ENCODE data around the gene LRP1.
A peak's percentile ranks its signal among the peaks of the same experiment; 100 is the strongest.

The LRP1 gene

DNA sequence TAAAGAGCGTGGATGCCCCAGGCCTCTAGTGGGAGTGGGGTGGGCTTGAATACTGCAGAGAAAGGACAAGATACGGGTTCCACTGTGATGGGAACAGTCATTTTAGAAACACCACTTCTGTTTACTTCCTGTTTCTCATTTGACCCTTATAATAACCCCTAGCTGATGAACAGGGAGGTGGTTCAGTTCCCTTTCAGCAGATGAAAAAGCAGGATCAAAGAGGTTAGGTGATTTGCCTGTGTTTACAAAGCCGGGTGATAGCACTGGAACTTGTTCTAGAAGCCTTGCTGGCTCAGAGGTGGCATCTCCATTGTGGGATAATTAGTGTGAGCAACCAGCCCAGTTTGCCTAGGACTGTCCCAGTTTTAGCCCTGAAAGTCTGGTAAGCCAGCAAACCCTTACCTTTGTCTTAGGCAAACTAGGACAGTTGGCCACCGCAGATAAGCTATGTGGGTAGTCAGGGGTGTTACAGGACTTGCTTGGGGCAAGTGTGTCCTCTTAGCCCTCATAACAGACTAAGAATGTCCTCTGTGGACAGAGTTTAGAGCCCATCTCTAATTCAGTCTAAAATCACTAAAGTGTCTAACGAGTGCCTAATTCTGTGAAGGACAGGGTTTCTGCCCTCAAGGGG lies 26.6 kb downstream of the LRP1 start:
- DNase-seq (ENCODE audit: low read depth), result no peak

DNA sequence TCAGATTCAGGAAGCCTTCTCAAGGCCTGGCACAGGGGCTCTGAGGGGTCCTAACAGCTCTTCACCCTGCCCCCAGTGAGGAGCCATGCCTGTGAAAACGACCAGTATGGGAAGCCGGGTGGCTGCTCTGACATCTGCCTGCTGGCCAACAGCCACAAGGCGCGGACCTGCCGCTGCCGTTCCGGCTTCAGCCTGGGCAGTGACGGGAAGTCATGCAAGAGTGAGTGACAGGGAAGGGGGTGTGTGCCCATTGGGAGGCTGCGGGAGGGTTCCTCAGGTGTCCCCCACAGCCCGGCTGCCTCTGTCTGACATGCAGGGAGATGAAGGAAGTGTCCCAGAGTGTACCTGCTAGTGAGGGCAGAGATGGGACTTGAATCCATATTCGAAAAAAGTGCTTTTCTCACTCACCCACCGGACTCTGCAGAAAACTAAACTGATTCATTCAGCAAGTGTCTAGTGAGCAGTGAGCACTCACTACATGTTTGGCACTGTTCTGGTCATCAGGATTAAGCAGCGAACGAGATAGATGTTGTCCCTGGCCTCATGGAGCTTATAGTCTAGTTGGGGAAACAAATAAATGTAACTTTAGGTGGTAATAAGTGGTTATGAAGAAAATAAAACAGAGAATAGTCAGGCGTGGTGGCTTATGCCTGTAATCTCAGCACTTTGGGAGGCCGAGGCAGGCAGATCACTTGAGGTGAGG lies 28.6 kb downstream of the LRP1 start:
- no peak for DNase-seq (ENCODE audit: low read depth)

DNA sequence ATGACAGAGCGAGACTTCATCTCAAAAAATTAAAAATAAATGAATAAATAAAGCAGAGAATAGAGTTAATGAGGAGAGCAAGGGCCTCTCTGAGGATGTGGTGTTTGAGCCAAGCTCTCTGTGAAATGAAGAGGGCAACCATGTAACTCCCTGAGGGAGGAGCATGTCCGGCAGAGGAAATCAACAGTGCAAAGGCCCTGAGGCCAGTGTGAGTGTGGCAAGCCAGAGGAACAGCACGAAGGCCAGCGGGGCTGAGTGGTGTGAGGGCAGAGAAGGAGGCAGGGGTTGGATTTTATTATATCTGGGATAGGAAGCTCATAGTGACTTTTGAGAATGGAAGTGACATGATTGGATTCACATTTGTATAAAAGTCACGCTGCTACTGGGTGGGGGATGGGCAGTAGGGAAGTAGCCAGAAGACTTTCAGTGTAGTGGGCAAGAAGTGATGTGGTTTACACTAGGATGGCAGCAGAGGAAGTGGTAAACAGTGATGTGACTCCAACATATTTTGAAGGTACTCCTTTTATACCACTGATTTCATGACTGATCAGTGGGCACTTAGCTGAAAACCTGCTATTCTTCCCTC lies 29.4 kb downstream of the LRP1 start:
- no peak for DNase-seq (ENCODE audit: low read depth)

DNA sequence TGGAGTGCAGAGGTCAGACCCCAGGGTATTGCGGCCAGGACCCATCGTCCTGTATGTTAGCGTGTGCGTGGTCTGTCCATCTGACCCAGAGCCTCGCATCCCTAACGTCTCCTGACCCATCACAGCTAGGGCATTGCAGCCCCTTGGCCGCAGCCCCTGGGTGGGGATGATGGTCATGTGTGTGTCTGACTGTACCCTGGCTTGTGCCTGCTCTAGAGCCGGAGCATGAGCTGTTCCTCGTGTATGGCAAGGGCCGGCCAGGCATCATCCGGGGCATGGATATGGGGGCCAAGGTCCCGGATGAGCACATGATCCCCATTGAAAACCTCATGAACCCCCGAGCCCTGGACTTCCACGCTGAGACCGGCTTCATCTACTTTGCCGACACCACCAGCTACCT lies 29.9 kb downstream of the LRP1 start:
- DNase-seq (ENCODE audit: low read depth), result no peak

DNA sequence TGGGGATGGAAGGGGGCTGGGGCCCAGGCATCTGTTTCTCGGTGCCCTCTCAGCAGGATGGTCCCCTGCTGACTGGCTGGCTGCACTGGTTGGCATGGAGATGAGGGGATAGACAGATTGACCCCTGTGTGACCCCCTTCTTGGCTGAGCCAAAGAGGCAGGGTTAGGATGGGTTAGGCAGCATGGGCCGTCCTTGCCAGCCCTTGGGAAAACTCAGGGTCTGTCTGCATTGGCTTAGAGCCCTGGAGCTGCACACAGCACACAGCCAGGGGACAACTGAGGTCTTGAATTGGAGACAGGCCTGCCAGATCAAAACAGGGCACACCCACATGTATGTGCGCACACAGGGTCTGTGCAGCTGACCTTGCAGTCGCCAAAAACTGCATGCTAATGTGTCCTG lies 30.4 kb downstream of the LRP1 start:
- no peak for DNase-seq (ENCODE audit: low read depth)

DNA sequence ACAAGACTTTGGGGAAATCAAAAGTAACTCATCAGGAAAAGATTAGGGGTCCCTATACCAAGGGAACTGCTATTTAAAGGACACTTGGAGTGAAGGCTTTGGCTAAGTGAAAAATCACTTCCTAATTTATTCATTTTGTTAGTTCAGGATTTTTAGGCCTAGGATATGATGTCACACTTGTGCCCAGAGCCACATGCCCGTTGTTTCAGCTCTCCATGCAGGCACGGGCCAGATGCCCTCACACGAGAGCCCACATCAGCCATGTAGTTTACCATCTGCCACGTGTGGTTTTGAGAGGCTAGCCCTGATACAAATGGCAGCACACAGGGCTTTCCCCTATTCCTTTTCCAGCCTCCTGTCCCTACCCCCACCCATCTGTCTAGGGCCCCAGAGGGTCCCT lies 31.0 kb downstream of the LRP1 start:
- DNase-seq (ENCODE audit: low read depth), result no peak

DNA sequence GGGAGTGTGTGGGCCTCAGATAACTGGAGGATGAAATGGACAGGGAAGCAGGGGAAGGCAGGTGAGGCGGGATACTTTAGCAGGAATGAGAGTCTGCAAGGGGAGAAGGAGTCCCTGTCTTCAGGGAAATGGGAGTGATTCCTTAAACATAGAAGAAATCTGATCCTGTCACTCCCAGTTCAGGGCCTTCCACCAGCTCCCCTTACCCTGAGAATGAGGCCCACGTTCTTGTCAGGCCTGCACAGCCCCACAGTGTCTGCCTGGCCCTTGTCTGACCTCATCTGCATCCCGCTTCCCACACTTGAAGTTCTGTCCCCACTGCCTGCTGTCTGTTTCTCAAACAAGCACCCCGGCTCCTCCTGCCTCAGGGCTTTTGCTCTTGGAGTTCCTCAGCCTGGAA lies 31.8 kb downstream of the LRP1 start:
- no peak for DNase-seq (ENCODE audit: low read depth)

DNA sequence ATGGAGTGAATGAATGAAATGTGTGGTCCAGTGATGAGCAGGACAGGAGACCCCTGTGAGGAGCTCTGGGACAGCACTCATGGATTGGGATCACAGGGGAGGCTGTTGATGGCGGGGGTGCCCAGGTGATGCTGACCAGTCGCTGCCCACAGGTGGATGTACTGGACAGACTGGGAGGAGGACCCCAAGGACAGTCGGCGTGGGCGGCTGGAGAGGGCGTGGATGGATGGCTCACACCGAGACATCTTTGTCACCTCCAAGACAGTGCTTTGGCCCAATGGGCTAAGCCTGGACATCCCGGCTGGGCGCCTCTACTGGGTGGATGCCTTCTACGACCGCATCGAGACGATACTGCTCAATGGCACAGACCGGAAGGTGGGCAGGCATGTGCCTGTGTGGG lies 32.5 kb downstream of the LRP1 start:
- DNase-seq (ENCODE audit: low read depth), result no peak

DNA sequence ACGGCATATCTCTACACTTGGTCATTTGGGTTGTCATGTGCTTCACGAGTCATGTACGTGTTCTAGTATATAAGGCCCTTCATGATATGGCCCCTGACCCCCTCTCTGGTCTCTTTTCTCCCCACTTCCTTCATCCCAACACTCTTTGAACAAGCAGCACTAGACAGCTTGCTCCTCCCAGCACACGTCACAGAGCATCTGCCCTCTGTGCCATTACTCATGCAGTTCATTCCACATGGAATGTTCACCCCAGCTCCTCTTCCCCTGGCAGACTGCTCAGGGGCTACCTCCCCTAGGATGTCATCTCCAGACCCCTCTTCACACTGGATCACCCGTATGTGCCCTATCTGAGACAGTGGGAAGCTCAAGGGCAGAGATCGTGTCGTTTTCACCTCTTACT lies 33.2 kb downstream of the LRP1 start:
- no peak for DNase-seq (ENCODE audit: low read depth)

DNA sequence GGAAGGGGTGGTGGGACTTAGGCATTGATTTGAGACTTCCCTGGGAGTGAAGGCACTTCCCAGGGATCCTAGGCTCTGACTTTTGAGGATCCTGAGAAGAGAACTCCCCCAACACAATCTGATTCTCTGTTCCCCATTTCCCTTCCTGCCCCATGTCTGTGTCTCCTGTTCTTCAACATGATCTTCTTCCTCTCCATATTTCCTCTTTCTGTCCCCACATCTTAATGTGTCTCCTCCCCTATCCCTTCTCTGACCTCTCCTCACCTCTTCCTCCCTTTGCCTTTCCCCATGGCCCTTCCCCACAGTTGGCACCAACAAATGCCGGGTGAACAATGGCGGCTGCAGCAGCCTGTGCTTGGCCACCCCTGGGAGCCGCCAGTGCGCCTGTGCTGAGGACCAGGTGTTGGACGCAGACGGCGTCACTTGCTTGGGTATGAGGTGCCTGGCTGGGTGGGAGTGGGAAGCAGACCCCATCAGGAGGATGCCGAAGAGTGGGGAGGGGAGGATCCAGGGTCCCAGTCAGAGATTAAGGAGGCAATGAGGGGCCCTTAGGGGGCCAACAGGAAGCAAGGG lies 34.4 kb downstream of the LRP1 start:
- no peak for DNase-seq (ENCODE audit: low read depth)

DNA sequence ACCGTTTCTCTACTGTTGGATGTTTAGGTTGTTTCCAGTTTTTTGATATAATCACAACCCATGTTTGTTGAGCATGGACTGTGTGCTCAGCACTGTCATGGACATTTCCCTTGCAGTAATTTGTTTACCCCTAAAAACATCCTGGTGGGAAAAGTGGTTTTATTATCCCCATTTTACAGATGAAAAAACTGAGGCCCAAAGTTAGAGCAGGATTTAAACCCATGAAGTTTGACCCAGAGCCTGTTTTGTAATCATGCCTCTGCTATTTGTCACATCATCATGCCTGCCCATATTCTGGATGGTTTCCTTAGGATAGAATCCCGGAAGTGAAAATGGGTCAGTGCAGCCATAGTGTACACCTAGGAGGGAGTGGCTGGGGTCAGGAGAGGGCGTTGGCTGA lies 36.2 kb downstream of the LRP1 start:
- no peak for DNase-seq (ENCODE audit: low read depth)

DNA sequence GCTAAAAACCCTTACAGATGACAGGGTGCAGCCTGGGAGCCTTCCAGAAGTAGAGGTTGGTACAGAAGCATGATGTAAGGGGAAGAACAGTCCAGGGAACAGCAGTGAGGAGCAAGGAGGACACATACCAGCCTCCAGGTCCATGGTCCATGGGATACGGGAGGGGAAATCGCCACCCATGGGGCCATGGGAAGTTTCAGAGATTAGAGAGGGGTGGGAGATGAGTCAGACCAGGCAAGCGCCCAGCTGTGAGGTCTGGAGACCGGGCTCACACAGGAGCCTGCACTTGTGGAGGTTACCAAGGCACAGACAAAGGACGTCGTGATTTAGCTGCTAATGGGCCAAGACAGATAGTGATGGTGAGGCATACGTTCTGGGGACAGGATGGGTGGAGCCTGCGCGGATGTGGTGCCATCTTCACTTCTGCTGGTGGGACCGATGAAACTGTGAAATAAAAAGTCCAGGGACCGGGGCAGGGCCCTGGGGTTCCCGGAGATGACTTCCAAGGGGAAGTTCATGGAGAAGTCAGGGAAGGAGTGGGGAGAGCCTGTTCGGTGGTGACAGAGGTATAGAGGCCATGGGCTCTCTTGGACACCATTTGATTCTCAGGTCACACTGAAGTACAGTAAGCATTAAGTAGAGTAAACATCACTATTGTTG lies 36.8 kb downstream of the LRP1 start:
- no peak for DNase-seq (ENCODE audit: low read depth)

DNA sequence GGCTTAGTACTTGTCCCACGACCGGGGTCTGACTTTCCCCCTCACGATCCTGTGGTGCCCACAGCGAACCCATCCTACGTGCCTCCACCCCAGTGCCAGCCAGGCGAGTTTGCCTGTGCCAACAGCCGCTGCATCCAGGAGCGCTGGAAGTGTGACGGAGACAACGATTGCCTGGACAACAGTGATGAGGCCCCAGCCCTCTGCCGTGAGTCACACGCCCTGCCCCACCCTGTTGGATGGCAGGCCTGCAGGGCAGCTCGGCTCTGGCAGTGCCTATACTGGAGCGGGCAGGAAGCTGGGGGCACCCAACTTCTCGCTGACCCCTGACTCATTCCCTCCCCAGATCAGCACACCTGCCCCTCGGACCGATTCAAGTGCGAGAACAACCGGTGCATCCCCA lies 37.5 kb downstream of the LRP1 start:
- DNase-seq (ENCODE audit: low read depth), result no peak

DNA sequence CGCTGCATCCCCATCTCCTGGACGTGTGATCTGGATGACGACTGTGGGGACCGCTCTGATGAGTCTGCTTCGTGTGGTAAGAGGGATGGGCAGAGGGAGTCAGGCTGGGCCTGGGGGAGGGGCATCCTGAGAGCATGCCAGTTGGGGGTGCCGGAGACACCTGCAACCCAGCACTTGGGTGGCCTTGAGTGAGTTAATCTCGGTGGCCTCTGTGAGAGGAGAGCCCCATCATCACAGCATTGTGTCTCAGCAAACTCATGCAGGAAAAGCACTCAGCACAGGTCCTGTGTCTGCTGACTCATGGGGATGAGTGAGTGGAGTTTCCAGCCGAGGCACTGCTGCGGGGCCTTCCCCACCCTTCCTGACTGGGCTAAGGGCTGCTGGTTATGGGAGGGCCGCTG lies 38.7 kb downstream of the LRP1 start:
- DNase-seq (ENCODE audit: low read depth), result peak; percentile 53

DNA sequence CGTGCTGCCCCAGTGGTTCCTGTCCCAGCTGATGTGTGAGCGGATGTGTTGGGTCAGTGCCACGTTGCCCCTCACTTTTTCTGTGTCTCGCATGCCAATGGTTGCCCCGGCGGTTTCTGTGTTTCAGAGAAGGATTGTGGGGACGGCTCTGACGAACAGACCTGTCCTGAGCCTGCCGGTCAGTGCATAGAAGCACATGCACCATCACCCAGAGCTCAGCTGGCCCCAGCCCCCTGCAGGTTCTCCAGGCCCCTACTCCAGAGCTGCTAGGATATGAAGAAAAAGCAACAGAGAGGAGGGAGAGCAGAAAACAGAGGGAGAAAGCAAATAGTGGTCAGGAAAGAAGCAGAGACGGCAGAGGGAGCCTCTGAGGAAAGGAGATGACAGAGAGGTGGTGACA lies 39.8 kb downstream of the LRP1 start:
- no peak for DNase-seq (ENCODE audit: low read depth)

DNA sequence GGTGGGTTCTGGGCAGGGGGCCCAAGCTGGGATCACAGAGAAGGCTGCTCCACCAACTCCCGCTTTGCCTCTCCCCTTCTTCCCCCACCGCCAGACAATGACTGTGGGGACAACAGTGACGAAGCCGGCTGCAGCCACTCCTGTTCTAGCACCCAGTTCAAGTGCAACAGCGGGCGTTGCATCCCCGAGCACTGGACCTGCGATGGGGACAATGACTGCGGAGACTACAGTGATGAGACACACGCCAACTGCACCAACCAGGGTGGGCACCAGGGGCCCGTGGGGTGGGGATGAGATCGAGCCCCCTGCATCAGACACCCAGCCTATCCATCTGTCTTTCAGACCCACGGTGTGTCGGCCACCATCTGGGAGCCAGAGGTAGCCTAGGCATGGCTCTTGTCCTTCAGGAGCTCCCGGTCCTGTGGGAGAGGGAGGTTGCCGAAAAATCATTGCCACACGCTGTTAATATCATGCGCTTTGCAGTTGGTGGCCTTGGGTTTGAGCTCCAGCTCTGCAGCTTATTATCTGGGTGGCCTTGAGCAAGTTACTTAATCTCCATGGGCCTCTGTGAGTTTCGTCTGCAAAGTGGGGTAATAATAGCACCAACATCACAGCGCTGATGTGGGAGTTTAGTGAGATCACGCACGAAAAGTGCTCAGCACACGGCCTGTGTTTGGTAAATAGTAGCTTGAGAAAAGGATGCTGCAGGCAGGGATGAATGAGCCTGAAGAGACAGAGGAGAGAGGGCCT lies 40.9 kb downstream of the LRP1 start:
- no peak for DNase-seq (ENCODE audit: low read depth)

DNA sequence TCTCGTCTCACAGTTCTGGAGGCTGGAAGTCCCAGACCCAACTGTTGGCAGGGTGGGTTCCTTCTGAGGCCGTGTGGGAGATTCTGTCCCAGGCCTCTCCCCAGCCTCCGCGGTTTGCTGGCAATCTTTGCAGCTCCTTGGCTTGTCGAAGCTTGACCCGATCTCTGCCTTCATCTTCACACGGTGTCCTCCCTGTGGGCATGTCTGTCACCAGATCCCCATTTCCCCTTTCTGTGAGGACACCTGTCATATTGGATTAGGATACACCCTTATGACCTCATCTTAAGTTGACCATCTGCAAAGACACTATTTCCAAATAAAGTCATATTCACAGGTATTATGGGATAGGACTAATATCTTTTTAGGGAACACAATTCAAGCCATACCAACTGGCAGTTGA lies 41.7 kb downstream of the LRP1 start:
- DNase-seq (ENCODE audit: low read depth), result no peak

DNA sequence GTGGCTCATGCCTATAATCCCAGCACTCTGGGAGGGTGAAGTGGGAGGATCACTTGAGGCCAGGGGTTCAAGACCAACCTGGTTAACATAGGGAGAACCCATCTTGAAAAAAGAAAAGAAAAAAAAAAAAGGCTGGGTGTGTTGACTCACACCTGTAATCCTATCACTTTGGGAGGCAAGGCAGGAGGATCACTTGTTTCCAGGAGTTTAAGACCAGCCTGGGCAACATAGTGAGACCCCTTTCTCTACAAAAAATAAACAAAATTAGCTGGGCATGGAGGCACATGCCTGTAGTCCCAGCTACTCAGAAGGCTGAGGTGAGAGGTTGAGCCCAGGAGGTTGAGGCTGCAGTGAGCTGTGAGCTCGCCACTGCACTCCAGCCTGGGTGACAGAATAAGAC lies 42.1 kb downstream of the LRP1 start:
- DNase-seq (ENCODE audit: low read depth), result no peak

DNA sequence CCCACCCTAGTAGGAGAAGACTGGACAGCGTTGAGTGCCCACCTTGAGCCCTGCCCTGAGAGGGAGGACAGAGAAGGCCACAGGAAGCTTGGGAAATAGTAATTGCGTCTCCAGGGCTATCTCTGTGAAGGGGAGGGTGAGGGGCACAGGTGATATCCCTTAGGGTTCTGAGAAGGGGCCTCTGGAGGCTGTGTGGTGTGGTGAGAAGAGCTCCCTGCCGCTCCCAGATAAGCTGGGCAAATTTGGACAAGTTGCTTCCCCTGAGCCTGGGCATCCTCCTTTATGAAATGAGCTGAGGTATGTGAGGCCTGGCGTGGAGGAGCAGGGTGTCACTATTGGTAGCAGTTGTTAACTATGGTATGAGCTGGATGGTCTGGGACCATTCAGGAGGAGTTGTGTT lies 42.6 kb downstream of the LRP1 start:
- no peak for DNase-seq (ENCODE audit: low read depth)

DNA sequence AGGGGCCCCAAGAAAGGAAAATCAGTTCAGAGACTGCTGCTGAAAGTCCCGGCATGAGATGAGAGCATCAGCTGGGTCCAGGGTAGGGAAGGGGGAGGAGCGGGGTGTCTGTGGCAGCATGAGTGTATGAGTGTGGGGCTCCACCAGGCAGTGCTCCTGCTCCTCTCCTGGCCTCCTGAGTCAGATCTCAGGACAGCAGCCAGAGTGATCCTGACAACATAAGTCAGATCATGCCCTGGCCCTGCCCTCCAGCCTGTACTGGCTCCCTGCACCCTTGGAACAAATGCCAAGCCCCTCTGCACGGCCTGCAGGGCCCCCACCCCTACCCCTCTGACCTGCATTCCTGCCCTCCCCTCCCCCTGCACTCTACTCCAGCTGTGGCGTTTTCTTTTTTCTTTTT lies 43.4 kb downstream of the LRP1 start:
- DNase-seq (ENCODE audit: low read depth), result peak; percentile 47

DNA sequence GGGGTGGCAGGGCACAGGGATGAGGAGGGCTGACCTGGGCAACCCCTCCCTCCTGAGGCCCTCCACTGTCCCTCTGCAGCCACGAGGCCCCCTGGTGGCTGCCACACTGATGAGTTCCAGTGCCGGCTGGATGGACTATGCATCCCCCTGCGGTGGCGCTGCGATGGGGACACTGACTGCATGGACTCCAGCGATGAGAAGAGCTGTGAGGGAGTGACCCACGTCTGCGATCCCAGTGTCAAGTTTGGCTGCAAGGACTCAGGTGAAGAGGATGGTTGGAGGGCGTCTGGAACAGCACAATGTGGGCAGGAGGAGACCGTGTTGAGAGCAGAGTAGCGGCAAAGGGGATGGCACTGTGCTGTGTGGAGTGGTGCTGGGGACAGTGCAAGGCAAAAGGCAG lies 44.8 kb downstream of the LRP1 start:
- no peak for DNase-seq (ENCODE audit: low read depth)

DNA sequence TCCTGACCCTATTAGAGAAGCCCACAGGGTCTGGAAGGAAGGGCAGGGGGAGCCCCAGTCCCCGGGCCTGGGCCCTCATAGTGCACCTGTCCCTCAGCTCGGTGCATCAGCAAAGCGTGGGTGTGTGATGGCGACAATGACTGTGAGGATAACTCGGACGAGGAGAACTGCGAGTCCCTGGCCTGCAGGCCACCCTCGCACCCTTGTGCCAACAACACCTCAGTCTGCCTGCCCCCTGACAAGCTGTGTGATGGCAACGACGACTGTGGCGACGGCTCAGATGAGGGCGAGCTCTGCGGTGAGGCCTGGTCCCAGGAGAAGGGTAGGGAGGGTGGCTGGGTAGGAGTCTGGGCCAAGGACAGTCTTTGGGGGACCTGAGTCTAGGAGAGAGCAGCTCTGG lies 45.4 kb downstream of the LRP1 start:
- no peak for DNase-seq (ENCODE audit: low read depth)

Measured in non-pigmented ciliary epithelial cell (primary cell).